WI38 (cell line): ENCODE measurements around the gene EVPL.

ENCODE experiments used
- H3K4me3 ChIP-seq: 2 replicates; pipeline ENCODE4 v1.5.1; 2011; ENCODE audit warnings: low read depth, mild to moderate bottlenecking, control low read depth, low read length
- CTCF ChIP-seq: IDR thresholded peaks from 2 replicates; pipeline ENCODE4 v1.5.1; 2012; ENCODE audit warnings: low read depth, mild to moderate bottlenecking, control low read depth, low read length

The EVPL gene

GRCh38 chr17:76000016-76000754 is 26.9 kb downstream of the EVPL start:
- TF ChIP-seq CTCF, result peak; percentile 67
- no peak overlapping the region for H3K4me3 ChIP-seq

GRCh38 chr17:75998327-75998795 is 28.7 kb downstream of the EVPL start:
- TF ChIP-seq CTCF, result no peak
- no peak overlapping the region for H3K4me3 ChIP-seq

- TF ChIP-seq CTCF, result no peak
- H3K4me3 ChIP-seq, result no peak overlapping the region
Measured at GRCh38 chr17:75996665-75997590, 30.2 kb downstream of the EVPL start.

- no peak overlapping the region for H3K4me3 ChIP-seq
- no peak for TF ChIP-seq CTCF
Measured at GRCh38 chr17:75995385-75995925, 31.7 kb downstream of the EVPL start.

GRCh38 chr17:75994802-75995370 is 32.2 kb downstream of the EVPL start:
- TF ChIP-seq CTCF, result no peak

GRCh38 chr17:75991396-75991795 is 35.7 kb downstream of the EVPL start:
- no peak for TF ChIP-seq CTCF

More at GRCh38 chr17:75994802-75995370, 32.2 kb downstream of the EVPL start:
- no peak overlapping the region for H3K4me3 ChIP-seq

More at GRCh38 chr17:75991396-75991795, 35.7 kb downstream of the EVPL start:
- H3K4me3 ChIP-seq, result no peak overlapping the region
